Muscle layer of duodenum (tissue), 2 donors: Measurements from ENCODE around the gene P2RX5.

Source experiments
- H3K27ac ChIP-seq: one replicate; pipeline ENCODE4 v1.7.0; 2013; ENCODE audit warnings: mild to moderate bottlenecking, low read length
- H3K27me3 ChIP-seq: one replicate; pipeline ENCODE4 v1.7.0; 2013; ENCODE audit warnings: low read depth, mild to moderate bottlenecking, control low read depth, low read length
- H3K36me3 ChIP-seq, 2 donors: one replicate each; pipeline ENCODE4 v1.7.0; 2013; ENCODE audit warnings: low read length in 2 of 2, control low read depth in 1 of 2, mild to moderate bottlenecking in 1 of 2; ENCODE audit not compliant: insufficient read depth in 2 of 2, control insufficient read depth in 1 of 2
- H3K4me1 ChIP-seq, 2 donors: one replicate each; pipeline ENCODE4 v1.7.0; 2013; ENCODE audit warnings: low read length in 2 of 2, mild to moderate bottlenecking in 2 of 2, control low read depth in 1 of 2, moderate library complexity in 1 of 2; ENCODE audit not compliant: insufficient read depth in 2 of 2, control insufficient read depth in 1 of 2
- H3K4me3 ChIP-seq, 2 donors: one replicate each; pipeline ENCODE4 v1.7.0; 2013; ENCODE audit warnings: low read length in 2 of 2, low read depth in 1 of 2, mild to moderate bottlenecking in 1 of 2
- H3K9me3 ChIP-seq, 2 donors: one replicate each; pipeline ENCODE4 v1.7.0; 2013; ENCODE audit warnings: low read length in 2 of 2, control low read depth in 1 of 2, mild to moderate bottlenecking in 1 of 2; ENCODE audit not compliant: control insufficient read depth in 1 of 2
- donor health status: healthy.

The P2RX5 gene

DNA sequence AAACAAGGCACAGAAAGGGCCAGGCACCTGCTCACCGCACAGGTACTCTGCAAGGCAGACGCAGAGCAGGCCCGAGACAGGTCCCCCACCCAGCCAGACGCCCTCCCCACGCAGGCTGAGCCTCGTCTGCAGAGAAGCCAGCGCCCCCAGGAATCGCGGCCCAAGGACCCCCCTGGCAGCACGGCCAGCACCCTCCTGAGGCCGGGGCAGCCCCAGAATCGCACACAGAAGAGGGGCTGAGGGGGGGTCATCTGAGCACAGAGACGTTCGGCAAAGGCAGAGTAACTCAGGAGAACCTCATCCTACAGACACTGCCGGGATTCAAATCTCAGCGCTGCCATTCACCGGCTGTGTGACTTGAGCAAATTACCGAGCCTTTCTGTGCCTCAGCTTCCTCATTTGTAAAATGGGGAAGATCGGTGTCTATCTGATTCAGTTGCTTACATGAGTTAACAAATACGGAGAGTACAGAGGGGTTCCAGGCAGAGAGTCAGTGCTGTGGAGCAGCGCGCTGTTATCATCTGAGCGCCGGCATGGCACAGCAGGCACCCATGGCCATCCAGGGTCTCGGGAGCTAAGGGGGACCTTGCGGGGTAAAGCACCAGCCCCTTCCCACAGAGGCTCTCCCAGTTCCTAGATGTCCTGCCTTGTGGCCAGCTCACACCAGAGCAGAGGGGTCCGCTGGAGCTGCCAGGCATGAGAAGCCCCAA lies 17.0 kb downstream of the P2RX5 start:
- H3K27ac ChIP-seq, result no peak overlapping the region
- no peak overlapping the region for H3K4me3 ChIP-seq
- no peaks in the 10 kb centered on the region for H3K4me1 ChIP-seq
- H3K27me3 ChIP-seq, result no peaks in the 10 kb centered on the region
- H3K9me3 ChIP-seq, result no peaks in the 10 kb centered on the region
- no peaks in the 10 kb centered on the region for H3K36me3 ChIP-seq

DNA sequence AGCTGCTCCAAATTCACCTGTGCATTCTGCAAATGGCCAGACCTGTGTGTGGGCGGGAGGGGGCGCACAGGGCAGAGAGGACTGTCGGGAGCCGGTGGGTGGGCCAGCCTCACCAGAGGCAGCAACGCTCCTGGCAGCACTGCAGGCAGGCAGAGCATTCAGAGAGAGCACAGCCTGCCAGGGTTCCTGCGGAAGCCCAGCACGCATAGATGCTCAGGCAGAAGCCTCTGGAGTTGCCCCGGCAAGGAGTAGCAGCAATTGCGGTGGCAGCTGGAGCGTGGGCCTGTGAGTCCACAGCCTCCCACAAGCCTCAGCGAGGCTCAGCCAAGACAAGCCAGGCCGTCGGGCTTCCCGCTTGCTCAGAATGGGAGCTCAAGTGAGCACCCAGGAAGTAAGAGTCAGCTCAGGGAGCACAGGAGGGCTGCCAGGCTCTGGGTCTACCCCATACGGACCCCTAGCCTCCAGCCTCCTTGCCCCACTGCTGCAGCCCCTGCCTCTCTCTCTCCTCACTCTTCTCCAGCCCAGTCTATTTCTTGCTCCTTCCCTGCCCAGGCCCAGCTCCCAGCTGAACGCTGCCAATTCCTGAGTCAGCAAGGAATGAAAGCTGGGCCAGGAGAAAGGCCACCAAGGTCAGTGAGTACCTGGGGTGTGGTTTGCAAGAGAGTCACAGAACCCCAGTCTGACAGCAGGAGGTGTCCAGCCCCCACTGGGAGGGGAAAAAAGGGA lies 17.7 kb downstream of the P2RX5 start:
- Histone ChIP-seq H3K27me3 (no peaks in the 10 kb centered on the region), H3K36me3 (no peaks in the 10 kb centered on the region), H3K27ac (no peak overlapping the region), H3K4me3 (no peak overlapping the region), H3K9me3 (no peaks in the 10 kb centered on the region), H3K4me1 (no peaks in the 10 kb centered on the region)

DNA sequence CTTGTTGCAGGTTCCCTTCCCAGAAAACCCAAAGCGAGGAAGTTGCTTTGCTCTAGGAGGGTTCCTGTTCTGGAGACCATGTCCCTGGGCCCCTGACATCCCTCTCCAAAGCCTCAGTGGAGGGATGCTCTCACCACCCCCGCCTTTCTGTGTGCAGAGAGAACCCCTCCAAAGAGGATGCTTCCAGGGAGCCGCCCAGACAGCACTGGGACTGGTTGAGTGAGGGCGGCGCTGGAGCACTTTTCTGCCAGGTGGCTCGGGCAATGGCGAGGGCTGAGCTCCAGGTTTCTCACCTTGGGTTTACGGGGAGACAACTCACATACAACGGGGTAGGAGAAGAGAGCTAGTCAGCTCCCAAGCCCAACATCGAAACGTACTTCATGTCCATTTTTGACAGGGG lies 20.1 kb downstream of the P2RX5 start:
- Histone ChIP-seq H3K27me3 (no peaks in the 10 kb centered on the region), H3K4me1 (no peaks in the 10 kb centered on the region), H3K27ac (no peak overlapping the region), H3K9me3 (no peaks in the 10 kb centered on the region), H3K36me3 (peaks cover 0 to 4% of the 10 kb centered on the region in 2 donors), H3K4me3 (no peak overlapping the region)

DNA sequence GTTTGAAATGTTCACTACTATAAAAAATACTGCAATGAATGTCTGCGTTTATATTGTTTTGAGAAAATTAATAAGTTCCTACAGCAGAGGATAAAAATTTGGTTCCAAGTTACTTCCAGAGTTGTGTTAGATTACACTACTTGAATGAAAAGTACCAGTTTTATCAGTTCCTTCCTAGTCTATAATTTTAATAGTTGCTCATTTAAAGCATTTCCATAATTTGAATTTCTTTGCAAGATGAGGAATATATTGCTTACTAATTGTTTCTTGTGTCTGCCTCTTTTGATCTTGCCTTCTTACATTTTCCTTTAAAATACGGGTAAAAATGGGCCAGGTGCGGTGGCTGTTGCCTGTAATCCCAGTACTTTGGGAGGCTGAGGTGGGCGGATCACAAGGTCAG lies 23.4 kb downstream of the P2RX5 start:
- no peak overlapping the region for H3K4me3 ChIP-seq

DNA sequence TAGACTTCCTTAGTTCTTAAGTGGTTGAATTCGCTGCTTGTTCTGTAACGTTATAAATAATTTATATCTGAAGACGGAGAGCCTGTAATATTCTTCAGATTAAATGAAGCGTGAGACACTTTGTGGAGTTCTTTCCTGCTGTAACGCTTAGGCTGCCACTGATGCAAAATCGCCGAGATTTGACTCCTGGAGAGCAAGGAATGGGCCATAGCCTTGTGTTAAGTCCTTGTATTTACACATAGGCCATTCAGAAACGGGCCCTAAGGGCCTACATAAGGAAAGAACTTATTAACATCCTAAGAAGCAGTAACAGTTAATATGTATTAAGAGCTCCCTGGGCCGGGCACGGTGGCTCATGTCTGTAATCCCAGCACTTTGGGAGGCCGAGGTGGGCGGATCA lies 26.4 kb downstream of the P2RX5 start:
- H3K4me1 ChIP-seq, result peaks cover 5 to 30% of the 10 kb centered on the region in 2 donors
- no peaks in the 10 kb centered on the region for H3K27me3 ChIP-seq
- peaks cover 4 to 7% of the 10 kb centered on the region in 2 donors for H3K36me3 ChIP-seq
- peak overlapping the region; percentile 86 for H3K27ac ChIP-seq
- H3K4me3 ChIP-seq, result peak overlapping the region; percentile 74 to 94
- no peaks in the 10 kb centered on the region for H3K9me3 ChIP-seq

More for the DNA sequence above, 23.4 kb downstream of the P2RX5 start:
- Histone ChIP-seq H3K27ac (no peak overlapping the region), H3K9me3 (no peaks in the 10 kb centered on the region), H3K4me1 (peaks cover 0 to 13% of the 10 kb centered on the region in 2 donors), H3K36me3 (peaks cover 3 to 4% of the 10 kb centered on the region in 2 donors), H3K27me3 (no peaks in the 10 kb centered on the region)

DNA sequence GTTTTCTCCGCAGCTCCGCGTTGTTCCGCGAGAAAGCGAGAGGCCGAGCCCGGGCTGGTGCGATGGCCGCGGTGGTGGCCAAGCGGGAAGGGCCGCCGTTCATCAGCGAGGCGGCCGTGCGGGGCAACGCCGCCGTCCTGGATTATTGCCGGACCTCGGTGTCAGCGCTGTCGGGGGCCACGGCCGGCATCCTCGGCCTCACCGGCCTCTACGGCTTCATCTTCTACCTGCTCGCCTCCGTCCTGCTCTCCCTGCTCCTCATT lies 26.9 kb downstream of the P2RX5 start:
- peaks cover 7 to 13% of the 10 kb centered on the region in 2 donors for H3K36me3 ChIP-seq
- no peaks in the 10 kb centered on the region for H3K27me3 ChIP-seq
- peak overlapping the region; percentile 86 for H3K27ac ChIP-seq
- H3K9me3 ChIP-seq, result no peaks in the 10 kb centered on the region
- peaks cover 5 to 30% of the 10 kb centered on the region in 2 donors for H3K4me1 ChIP-seq
- H3K4me3 ChIP-seq, result peak overlapping the region; percentile 74 to 94

DNA sequence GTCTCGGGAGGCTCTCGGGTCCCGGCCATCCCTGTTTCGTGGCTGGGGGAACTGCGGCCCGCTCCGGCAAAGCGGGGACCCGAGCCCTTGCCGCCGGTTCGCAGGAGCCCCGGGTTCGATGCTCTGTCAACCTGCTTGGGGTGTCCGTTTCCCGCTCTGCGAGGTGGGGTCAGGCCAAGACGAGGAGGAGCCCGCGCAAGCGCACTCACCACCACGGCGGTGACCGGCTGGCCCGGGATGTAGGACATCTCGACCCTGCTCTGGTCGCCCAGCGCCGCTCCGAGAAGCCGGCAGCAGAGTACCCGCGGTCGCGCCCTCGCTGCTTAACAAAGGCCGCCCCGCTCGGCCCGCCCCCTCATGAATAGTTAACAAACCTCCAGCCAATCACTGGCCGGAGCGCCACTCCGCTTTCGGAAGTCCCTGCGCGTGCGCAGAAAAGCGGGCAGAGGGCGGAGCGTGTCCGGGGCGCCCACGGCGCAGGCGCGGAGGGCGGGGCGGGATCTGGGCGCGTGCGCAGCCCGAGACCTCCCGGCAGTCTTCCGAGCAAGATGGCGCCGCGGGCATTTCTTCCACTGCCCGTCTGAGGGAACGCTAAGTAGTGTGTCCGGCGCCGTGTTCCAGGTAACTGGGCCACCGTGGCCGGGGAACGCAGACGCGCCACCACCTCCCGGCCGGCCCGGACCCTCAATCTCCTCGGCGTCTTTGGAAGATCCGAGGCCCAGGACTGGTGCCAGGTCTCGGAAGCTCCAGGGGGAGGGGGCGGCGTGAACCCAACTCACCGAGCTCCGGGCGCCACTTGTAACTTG lies 27.5 kb downstream of the P2RX5 start, which contains the start of the genes EMC6 and TAX1BP3:
TSS of gene EMC6 (plus strand) at position 534 of the 806 bp plus-strand sequence. CDS start 335 bp downstream, outside the sequence.
TSS of gene TAX1BP3 (minus strand) at position 300 of the 806 bp plus-strand sequence. CDS start at position 248, 52 bp downstream.
- Histone ChIP-seq H3K36me3 (peaks cover 11 to 18% of the 10 kb centered on the region in 2 donors), H3K4me1 (peaks cover 5 to 30% of the 10 kb centered on the region in 2 donors)

GRCh38 chr17:3667366-3668278 lies 28.3 kb downstream of the P2RX5 start:
- Histone ChIP-seq H3K27me3 (no peaks in the 10 kb centered on the region), H3K4me1 (peaks cover 5 to 30% of the 10 kb centered on the region in 2 donors), H3K36me3 (peaks cover 11 to 24% of the 10 kb centered on the region in 2 donors), H3K4me3 (peak overlapping the region; percentile 76 to 94), H3K27ac (peak overlapping the region; percentile 86), H3K9me3 (no peaks in the 10 kb centered on the region)

More for the DNA sequence above, 27.5 kb downstream of the P2RX5 start, which contains the start of the genes EMC6 and TAX1BP3:
- Histone ChIP-seq H3K27ac (peak within 1 kb of the TSS; percentile 86), H3K9me3 (no peaks in the 10 kb centered on the region), H3K4me3 (peak within 1 kb of the TSS; percentile 76 to 94), H3K27me3 (no peaks in the 10 kb centered on the region)

DNA sequence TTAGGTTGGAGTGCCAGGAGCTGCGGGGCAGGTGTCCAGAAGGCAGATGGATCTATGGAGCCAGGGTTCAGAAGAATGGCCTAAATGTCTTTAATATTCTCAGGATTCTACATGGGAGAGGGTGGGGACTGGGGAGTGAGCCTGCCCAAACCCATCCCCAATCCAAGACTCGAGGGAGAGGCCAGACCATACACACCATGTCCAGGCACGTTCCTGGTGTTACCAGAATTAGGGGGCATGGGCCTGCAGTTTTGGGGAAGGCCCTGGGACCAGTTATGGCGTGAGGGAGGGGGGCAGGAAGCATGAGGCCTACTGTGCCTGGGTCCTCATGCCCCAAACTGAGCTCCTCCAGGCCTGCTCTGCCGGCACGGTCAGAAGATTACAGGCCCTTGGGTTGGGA lies 29.4 kb downstream of the P2RX5 start:
- H3K27ac ChIP-seq, result no peak overlapping the region
- H3K36me3 ChIP-seq, result peaks cover 7 to 32% of the 10 kb centered on the region in 2 donors
- no peaks in the 10 kb centered on the region for H3K27me3 ChIP-seq
- peaks cover 5 to 30% of the 10 kb centered on the region in 2 donors for H3K4me1 ChIP-seq
- H3K4me3 ChIP-seq, result no peak overlapping the region
- H3K9me3 ChIP-seq, result no peaks in the 10 kb centered on the region

DNA sequence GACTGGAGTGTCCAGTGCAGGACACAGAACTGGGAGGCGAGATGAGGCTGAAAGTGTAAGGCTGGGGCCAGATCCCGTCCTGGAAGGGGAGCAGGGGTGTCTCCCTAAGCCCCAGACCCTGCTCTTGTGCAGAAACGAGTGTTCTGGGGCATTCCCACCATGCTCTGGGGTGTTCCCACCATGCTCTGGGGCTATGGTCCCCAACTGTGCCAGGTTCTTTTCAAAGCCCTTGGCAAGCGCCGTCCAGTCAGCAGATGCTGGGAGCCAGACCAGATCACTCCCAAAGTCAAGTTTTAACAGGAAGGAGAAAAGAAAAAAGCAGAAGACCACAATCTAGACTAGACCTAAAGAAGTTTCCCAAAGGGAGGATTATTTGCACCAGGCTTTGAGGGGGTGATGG lies 30.1 kb downstream of the P2RX5 start:
- Histone ChIP-seq H3K27me3 (no peaks in the 10 kb centered on the region), H3K27ac (no peak overlapping the region), H3K9me3 (no peaks in the 10 kb centered on the region), H3K4me3 (no peak overlapping the region), H3K4me1 (peaks cover 5 to 30% of the 10 kb centered on the region in 2 donors), H3K36me3 (peaks cover 7 to 37% of the 10 kb centered on the region in 2 donors)
